CD4-positive, alpha-beta T cell treated with Interleukin-15 for 1 hour (primary cell): ENCODE measurements around the gene RND2.
"Not testable (repeated sequence)": the region's sequence is repeated elsewhere in the genome, so short reads cannot be mapped to it uniquely, and the experiment has no call there.

Experiments used
- DNase-seq: peaks from one replicate; pipeline ENCODE4 v3.0.0-alpha.2; 2020

Gene RND2

DNA sequence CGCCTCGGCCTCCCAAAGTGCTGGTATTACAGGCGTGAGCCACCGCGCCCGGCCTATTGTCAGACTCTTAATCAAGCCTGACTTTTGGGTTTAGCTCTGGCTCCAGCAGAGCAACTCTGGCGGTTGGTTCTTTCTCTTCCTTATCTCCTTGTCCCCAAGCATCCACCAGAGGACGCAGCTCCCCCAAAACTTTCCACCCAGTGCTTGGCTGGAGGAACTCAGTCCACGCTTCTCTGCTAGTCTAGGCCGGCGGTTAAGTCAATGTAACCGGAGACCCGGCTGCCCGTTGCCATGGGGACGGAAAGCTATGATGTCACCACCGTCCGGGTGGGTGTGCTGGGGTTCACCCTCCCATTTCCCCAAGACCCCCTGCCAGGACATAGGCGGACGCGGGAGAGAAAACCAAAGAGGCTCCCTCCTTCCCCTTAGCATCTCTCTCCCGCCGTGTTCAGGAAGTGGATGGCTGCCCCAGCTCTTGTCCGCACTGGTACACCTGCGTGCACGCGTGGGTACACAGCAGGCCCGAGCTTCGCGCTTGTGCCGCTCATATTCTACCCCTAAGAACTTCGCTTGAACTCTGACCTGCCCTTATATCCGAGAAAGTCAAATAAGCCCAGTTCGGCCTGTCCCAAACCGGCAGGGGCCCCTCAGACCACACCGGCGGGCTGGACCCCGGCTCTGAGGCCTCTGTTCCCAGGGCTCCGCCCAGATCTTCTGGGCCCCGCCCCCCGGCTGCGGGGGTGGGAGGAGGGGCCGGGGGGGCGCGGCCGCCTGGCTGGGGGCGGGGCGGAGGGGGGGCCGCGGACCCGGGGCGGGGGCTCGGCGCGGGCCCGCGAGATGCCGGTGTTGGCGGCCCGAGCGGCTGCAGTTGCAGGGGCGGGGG lies at the start of gene RND2:
Gene RND2, plus strand, starts transcription at position 825 of the 883 bp plus-strand sequence. CDS start 117 bp downstream, outside the sequence.
- DNase-seq = peak; percentile 89

- no peak for DNase-seq
Measured at GRCh38 chr17:42975265-42975664, 49.8 kb upstream of the RND2 start.

- not testable (repeated sequence) for DNase-seq
Measured at GRCh38 chr17:42975701-42976100, 49.3 kb upstream of the RND2 start.

GRCh38 chr17:42979511-42980273 lies 45.3 kb upstream of the RND2 start, which contains the start of gene PTGES3L:
TSS of gene PTGES3L (minus strand) at chr17:42980080. CDS start at chr17:42980053, 27 bp downstream.
- DNase-seq = peak; percentile 17

GRCh38 chr17:42980274-42980765 lies 44.7 kb upstream of the RND2 start, which contains the start of gene RUNDC1:
TSS of gene RUNDC1 (plus strand) at chr17:42980565. CDS start at chr17:42980577, 12 bp downstream.
- peak; percentile 91 for DNase-seq

DNA sequence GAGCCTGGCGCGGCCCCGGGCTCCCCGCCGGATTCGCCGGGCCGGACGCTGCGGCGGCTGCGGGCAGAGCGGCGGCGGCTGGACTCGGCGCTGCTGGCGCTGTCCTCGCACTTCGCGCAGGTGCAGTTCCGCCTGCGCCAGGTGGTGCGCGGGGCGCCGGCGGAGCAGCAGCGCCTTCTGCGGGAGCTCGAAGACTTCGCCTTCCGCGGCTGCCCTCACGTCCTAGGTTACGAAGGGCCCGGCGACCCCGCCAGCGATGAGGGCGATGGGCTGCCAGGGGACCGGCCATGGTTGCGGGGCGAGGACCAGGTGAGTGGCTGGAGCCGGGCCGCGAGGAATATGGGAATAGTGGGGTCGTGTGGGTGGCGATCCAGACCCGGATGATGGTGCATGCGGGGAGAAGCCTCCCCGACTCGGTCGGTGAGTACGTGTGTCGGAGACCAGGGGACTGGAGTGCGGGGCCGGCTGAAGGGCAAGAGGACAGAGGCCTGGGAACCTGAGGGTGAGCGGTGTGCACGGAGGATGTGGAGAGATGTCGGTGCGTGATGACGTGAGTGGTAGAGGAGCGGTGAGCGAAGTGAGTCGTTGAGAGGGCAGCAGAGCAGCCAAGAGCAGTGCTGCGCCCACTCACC lies 44.1 kb upstream of the RND2 start:
- DNase-seq = peak; percentile 61

DNA sequence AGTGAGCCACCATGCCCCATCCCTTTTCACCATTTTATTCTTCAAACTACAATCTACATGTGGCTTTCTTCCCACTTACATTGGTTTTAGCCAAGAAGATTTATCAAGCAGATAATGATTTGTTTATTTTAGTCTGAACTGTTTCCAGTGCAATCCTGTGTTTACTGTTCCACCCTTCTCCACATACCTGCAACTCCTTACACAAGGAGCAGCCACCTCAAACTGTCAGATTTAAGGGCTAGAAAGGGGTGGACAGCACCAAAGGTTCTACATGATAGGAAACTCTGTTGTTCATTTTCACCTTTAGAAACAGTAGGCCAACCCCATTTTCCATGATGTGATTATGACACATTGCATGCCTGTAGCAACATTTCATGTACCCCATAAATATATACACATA lies 42.8 kb upstream of the RND2 start:
- no peak for DNase-seq

GRCh38 chr17:42985225-42985624 lies 39.8 kb upstream of the RND2 start:
- no peak for DNase-seq

- DNase-seq = no peak
Measured at GRCh38 chr17:42989141-42989540, 35.9 kb upstream of the RND2 start.

GRCh38 chr17:42989726-42990652 lies 35.0 kb upstream of the RND2 start:
- no peak for DNase-seq

DNA sequence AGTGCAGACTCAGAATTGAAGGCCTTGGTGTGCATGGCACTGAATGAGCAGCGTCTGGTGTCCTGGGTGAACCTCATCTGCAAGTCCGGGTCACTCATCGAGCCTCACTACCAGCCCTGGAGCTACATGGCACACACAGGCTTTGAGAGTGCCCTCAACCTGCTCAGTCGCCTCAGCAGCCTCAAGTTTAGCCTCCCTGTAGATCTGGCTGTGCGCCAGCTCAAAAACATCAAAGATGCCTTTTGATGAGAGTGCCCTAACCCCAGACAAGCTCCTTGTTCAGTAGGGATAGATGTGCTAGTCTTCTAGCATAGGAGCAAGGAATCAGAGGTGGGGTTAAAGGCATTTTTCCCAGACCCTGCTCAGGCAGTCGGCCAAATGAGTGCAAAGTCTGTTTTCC lies 33.6 kb upstream of the RND2 start:
- no peak for DNase-seq

DNA sequence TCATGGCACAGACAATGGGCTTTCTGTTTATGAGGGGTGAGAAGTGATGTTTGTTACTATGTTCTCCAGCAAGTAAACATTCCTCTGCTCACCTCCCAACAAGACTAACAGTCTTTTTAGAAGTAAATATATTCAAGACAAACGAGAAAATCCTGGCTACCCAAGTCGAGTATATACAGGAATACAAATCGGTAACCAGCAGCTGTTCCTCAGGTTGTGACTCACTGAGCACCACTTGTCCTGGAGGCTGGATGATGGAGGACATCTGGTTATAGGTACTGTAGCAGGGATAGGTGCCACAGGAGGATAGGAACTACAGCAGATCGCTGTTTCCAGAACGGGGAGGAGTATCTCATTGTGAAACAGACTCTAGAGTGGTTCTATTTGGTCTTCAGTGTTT lies 32.2 kb upstream of the RND2 start:
- no peak for DNase-seq

DNA sequence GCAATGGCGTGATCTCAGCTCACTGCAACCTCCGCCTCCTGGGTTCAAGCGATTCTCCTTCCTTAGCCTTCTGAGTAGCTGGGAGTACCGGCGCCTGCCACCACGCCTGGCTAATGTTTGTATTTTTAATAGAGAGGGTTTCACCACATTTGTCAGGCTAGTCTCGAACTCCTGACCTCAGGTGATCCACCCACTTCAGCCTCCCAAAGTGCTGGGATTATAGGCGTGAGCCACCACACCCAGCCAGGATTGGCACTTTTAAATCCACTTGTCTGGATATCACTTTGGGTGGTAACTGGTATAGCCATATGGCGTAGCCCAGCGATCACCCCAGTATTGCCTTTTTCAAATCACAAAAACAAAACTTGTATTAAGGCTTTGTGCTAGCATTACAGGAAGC lies 31.1 kb upstream of the RND2 start:
- not testable (repeated sequence) for DNase-seq

DNA sequence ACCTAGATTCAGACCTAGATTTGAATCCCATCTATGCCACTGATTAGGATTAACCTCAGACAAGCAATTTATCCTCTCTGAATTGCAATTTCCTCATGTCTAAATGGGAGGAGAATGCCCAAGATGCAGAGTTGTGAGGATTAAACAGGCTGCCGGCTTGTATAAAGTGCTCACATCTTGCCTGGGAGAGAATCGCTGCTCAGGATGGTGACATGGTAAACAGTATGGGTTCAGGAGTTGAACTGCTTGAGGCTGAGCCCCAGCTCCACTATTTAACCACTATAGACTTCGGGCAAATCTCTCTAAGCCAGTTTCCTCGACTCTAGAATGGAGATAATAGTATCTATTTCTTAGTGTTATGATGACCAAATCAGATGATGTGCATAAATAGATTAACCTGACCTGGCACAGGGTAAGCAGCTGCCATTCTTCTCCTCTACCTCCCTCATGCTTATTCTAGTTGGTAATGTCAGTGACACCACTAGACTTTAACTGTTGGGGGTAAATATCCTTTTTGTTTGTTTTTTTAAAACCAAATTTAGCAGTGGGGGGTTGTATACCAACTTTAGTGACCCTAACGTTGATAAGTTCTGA lies 27.5 kb upstream of the RND2 start:
- no peak for DNase-seq

DNA sequence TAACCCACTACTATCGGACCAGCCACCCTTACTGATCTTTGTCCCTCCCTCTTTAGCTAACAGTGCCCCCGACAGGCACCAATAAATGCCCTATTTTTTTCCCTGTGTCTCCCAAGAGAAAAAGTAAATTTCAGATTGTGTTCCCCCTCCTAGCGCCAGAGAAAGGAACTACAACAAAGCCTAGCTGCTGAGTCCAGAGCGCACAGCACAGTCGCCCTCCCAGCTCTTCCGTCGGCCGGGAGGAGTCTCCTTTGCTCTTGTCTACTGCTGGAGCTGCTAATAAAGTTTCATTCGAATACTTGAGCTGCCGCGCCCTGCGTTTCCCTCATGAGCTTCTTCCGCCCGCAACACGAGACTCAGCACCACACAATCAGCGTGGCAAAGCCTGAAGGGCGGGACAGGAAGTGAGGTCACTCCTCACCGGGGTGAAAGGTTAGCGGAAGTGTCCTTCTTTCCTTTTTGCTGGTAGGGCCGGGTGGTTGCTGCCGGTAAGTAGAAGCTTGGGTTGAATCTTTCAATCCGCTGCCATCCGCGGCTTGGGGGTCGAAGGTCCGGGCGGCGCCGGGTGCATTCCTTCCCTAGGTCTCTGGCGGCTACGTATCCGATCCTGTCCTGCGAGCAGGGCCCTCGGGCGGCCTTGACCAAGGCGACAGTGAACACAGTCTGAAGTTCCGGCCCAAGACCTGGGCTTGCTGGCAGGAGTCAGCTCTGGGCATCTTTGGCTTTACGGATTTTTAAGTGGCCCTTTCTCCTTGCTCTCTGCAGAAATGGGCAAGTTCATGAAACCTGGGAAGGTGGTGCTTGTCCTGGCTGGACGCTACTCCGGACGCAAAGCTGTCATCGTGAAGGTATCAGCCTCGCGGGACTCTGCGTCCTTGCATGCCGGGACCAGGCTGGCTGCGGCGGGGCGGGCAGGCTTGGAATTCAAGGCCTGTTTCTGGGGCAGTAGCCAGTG lies 26.8 kb upstream of the RND2 start, which contains the start of gene RPL27:
Gene RPL27, plus strand, starts transcription at position 436 of the 955 bp plus-strand sequence. Its CDS starts 332 bp downstream, at position 768.
- DNase-seq = peak; percentile 99

GRCh38 chr17:42999003-42999525 lies 26.0 kb upstream of the RND2 start:
- DNase-seq = no peak

- DNase-seq = not testable (repeated sequence)
Measured at GRCh38 chr17:43000894-43001293, 24.1 kb upstream of the RND2 start.

DNA sequence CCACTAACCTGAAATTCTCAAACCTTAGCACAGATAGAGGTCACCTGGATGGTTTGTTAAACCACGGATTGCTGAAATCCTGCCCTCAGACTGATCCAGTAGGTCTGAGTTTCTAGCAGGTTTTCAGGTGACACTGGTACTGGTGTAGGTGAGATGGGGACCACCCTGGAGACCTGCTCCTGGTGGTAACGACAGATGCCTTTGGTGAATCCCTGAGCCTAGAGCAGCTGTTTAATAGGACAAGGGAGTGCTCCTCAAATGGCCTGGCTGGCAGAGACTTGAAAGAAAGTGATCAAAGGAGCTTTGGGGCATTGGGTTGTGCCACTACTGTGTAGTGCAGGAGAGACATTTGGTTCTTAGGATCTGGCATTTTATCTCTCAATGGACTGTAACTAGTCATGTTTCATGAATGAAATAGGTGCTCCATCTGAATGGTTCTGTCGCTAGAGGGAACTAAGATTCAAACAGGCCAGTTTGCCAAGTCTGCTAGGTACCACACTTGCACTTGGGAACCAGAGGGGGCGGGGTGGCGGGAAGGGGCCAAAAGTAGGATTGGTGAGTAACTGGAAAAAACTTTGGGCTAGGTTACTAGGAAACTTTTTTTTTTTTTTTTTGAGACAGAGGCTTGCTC lies 21.4 kb upstream of the RND2 start:
- DNase-seq = no peak
